Inflammatory macrophage treated with lipopolysaccharide for 4 hours (primary cell): ENCODE data around the gene RDH16.

Experiments
- DNase-seq: peaks from one replicate; pipeline ENCODE4 v3.0.0-alpha.2; 2020

RDH16 gene

GRCh38 chr12:56957229-56958052 lies at the start of gene RDH16:
Gene RDH16 (minus strand): TSS chr12:56957608. CDS start chr12:56957462, 146 bp downstream.
- no peak for DNase-seq

- DNase-seq, result no peak
These were observed 49.5 kb upstream of the RDH16 start for GRCh38 chr12:57006809-57007475.

- DNase-seq, result peak; percentile 73
These were observed 48.8 kb upstream of the RDH16 start, which contains the start of gene ZBTB39 for GRCh38 chr12:57005980-57006808. Gene ZBTB39 (minus strand): TSS chr12:57006546. CDS start chr12:57004917, 1,629 bp downstream.

GRCh38 chr12:57004651-57005050 lies 47.2 kb upstream of the RDH16 start:
- DNase-seq, result no peak

- DNase-seq, result no peak
These were observed 46.0 kb upstream of the RDH16 start for GRCh38 chr12:57003395-57003794.

GRCh38 chr12:57001448-57001906 lies 44.1 kb upstream of the RDH16 start:
- peak; percentile 49 for DNase-seq

GRCh38 chr12:57000393-57000792 lies 43.0 kb upstream of the RDH16 start:
- DNase-seq, result no peak

- DNase-seq, result no peak
These were observed 42.0 kb upstream of the RDH16 start for GRCh38 chr12:56999456-56999855.

GRCh38 chr12:56998981-56999380 lies 41.6 kb upstream of the RDH16 start:
- peak; percentile 87 for DNase-seq

GRCh38 chr12:56998316-56998715 lies 40.9 kb upstream of the RDH16 start:
- no peak for DNase-seq

GRCh38 chr12:56996793-56997545 lies 39.6 kb upstream of the RDH16 start:
- no peak for DNase-seq

GRCh38 chr12:56995930-56996496 lies 38.6 kb upstream of the RDH16 start:
- DNase-seq, result no peak

- DNase-seq, result no peak
These were observed 38.0 kb upstream of the RDH16 start for GRCh38 chr12:56995201-56995929.

GRCh38 chr12:56994231-56994746 lies 36.9 kb upstream of the RDH16 start:
- no peak for DNase-seq

- DNase-seq, result no peak
These were observed 35.9 kb upstream of the RDH16 start for GRCh38 chr12:56993346-56993745.

- peak; percentile 35 for DNase-seq
These were observed 34.2 kb upstream of the RDH16 start for GRCh38 chr12:56991319-56992246.

- no peak for DNase-seq
These were observed 33.4 kb upstream of the RDH16 start for GRCh38 chr12:56990648-56991318.

- no peak for DNase-seq
These were observed 32.6 kb upstream of the RDH16 start for GRCh38 chr12:56989861-56990610.
